Suprapubic skin (tissue), 4 donors: ENCODE results near the gene AKAP8.

Experiments
- POLR2A ChIP-seq, 2 donors: fragments of 450-650 bp; IDR thresholded peaks; one replicate each; pipeline ENCODE4 v1.6.1; 2017; ENCODE audit warnings: antibody characterized with exemption in 2 of 2, mild to moderate bottlenecking in 2 of 2, moderate library complexity in 2 of 2
- POLR2AphosphoS5 ChIP-seq, 3 donors: sonication (generic); formaldehyde crosslinking; IDR thresholded peaks; one replicate each; pipeline ENCODE4 v1.6.1; 2017; ENCODE audit warnings: antibody characterized with exemption in 3 of 3
- TF ChIP-seq, protein P1 (sequence below), 2 donors: fragments of 200-600 bp in 1 of 2; fragments of 450-650 bp in 1 of 2; sonication (generic) in 1 of 2; IDR thresholded peaks; one replicate each; pipeline ENCODE4 v1.5.1; 2016 to 2019; ENCODE audit warnings: antibody characterized with exemption in 2 of 2, mild to moderate bottlenecking in 1 of 2, moderate library complexity in 1 of 2

GRCh38 chr19:15381864-15382263 lies 2.3 kb upstream of the AKAP8 start:
- TF ChIP-seq, protein P1, sequence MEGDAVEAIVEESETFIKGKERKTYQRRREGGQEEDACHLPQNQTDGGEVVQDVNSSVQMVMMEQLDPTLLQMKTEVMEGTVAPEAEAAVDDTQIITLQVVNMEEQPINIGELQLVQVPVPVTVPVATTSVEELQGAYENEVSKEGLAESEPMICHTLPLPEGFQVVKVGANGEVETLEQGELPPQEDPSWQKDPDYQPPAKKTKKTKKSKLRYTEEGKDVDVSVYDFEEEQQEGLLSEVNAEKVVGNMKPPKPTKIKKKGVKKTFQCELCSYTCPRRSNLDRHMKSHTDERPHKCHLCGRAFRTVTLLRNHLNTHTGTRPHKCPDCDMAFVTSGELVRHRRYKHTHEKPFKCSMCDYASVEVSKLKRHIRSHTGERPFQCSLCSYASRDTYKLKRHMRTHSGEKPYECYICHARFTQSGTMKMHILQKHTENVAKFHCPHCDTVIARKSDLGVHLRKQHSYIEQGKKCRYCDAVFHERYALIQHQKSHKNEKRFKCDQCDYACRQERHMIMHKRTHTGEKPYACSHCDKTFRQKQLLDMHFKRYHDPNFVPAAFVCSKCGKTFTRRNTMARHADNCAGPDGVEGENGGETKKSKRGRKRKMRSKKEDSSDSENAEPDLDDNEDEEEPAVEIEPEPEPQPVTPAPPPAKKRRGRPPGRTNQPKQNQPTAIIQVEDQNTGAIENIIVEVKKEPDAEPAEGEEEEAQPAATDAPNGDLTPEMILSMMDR (IDR thresholded peaks at IDR 0.05), result no peak
- TF ChIP-seq POLR2A (IDR thresholded peaks at IDR 0.05) (no peak), POLR2AphosphoS5 (IDR thresholded peaks at IDR 0.05) (no peak)
